ENCODE measurements around the gene ACTL10.

DNA sequence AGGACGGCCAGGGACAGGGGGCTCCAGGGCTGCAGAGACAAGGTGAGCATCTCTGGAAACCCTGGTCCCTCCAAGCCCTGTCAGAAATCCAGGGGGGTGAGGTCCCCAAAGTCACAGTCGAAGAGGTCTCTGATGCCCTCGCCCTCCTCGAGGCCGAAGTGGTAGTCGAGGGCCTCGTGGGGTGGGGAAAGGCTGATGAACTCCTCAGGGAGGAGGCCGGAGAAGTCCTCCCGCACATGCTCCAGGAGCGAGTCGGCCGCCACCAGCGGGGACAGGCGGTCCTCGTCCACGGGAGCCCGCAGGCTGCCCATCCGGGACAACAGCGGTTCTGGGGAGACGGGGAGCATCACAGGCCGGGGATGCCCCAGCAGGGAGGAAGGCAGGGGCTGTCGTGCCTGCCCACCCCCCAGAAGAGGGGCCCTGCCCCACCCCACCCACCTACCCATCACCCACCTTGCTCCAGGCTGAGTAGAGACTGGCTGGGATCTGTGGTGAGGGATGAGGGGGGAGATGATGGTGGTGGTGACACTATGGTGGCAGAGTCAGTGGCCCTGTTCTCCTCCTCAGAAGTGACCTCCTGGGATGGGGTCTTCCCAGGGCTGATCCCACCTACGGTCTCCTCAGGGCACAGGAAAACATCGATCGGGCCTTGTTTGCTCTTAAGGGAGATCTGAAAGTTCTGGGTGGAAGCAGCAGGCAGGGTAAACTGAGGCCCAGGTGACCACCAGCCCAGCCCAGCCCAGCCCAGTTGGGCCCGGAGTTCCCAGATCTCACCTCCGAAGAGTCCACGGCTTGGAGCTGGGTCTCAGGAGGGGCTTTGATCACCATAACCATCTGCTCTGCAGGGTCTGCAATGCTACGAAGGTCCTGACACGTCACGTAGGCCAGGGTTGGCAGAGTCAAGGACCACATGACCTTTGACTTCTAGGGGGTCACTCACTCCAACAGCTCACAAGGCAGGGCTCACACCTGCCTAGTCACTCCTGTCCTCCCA lies 10.2 kb downstream of the ACTL10 start:
- TF ChIP-seq, protein P1, sequence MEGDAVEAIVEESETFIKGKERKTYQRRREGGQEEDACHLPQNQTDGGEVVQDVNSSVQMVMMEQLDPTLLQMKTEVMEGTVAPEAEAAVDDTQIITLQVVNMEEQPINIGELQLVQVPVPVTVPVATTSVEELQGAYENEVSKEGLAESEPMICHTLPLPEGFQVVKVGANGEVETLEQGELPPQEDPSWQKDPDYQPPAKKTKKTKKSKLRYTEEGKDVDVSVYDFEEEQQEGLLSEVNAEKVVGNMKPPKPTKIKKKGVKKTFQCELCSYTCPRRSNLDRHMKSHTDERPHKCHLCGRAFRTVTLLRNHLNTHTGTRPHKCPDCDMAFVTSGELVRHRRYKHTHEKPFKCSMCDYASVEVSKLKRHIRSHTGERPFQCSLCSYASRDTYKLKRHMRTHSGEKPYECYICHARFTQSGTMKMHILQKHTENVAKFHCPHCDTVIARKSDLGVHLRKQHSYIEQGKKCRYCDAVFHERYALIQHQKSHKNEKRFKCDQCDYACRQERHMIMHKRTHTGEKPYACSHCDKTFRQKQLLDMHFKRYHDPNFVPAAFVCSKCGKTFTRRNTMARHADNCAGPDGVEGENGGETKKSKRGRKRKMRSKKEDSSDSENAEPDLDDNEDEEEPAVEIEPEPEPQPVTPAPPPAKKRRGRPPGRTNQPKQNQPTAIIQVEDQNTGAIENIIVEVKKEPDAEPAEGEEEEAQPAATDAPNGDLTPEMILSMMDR (IDR thresholded peaks at IDR 0.05) = no peak
- no peak for TF ChIP-seq EZH2 (IDR thresholded peaks at IDR 0.05; ENCODE audit: borderline replicate concordance, insufficient read depth, low read depth, low read length, poor library complexity, severe bottlenecking)
